ENCODE measurements around the gene SPTLC3. TPM values are rescaled to one million over a fixed set of nuclear protein-coding genes. Genes with fewer than 3 reads are reported as not detected.
A peak's percentile ranks its signal among the peaks of the same experiment; 100 is the strongest.

The SPTLC3 gene
- polyA plus RNA-seq, 1 donor, result 2.0 TPM

DNA sequence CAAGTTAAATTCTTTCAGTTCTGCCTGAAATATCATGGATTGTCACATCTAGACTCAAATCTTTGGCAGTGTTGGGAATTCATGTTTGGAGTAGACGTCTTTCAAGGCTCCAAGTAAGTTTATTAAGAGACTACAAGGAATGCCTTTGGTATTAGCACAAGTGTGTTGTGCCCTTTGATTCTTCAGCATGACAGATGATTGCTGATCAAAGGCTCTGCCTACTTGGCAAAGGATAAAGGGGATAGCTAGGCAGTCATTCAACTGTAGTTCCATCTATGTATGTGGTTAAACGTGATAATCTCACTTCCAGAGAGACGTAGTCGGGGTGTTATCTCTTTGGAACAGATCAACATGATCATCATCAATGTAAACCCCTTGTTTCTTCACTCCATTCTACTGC lies 86.2 kb downstream of the SPTLC3 start:
- DNase-seq (ENCODE audit: low read depth), result no peak

DNA sequence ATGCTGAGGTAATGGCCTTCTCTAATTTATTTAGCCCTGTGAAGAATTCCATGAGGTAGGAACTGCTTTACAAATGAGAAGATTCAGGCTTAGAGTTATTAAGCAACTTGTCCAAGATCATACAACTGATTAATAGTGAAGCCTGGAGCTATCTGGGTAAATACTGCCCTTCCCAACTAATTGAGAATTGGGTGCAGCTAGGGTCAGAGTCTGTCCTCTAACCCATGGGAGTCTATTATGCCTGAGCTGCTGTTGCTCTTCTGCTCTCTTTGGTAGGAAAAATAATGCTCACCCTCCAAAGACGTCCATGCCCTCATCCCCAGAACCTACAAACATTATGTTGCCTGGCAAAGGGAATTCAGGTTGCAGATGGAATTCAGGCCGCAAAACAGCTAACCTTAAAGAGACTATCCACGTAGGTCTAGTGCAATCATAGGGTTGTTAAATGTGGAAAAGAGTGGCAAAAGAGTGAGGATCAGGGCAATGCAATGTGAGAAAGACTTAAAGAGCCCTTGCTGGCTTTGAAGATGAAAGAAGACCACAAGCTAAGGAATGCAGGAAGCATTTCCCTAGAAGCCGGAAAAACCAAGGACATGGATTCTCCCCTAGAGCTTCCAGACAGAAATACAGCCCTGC lies 90.1 kb downstream of the SPTLC3 start:
- no peak for DNase-seq (ENCODE audit: low read depth)

DNA sequence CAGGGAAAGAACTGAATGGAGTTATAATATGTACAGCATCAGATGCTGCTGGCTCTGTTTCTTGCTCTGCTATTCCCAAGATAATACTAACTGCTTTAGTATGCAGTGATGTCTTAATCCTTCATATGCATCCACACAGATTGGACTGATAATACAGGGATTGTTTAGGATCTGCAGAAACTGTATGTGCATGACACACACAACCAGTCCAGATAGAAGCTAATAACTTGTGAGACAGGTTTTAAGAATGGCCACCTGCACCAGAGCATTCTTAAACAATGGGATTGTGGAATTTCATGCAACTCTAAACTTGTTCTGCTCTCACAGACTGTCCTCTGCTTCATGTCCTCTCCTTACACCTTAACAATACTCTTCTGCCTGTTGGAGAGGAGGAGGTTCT lies 90.9 kb downstream of the SPTLC3 start:
- DNase-seq (ENCODE audit: low read depth), result no peak

DNA sequence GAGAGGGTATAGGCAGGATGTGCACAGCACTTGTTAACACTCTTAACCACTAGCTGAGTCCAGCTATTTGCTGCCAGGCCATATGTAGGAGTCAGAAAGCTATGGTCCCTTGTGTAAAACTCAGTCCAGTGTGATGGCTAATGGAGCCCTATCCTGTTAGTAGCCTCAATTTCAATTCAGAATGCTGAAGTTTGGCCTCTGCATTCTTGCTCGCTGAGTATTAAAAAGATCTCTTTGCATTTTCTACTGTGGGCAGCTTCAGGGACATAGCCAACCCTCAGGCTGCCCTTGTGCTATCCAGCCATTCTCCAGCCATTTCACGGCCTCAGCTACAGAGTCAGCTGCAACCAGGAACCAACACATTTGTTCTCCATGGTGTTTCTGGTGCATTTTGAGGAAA lies 92.5 kb downstream of the SPTLC3 start:
- DNase-seq (ENCODE audit: low read depth), result no peak

DNA sequence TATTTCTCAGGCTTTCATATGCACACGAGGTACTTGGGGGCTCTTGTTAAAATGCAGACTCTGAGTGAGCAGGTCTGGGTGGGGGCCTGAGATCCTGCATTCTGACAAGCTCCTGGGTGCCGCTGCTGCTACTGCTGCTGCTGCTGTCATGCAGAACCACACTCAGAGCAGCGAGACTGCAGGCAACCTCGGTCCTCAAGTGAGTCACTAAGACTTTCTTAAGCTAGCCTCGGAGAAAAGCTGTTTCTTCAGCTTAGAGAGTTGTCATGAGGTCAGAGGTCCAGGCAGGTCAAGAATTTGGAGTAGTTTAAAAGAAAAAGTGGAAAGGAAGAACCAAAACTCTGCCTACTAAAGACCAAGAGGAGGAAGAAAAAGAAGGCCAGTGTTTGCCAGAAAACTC lies 92.9 kb downstream of the SPTLC3 start:
- DNase-seq (ENCODE audit: low read depth), result no peak

DNA sequence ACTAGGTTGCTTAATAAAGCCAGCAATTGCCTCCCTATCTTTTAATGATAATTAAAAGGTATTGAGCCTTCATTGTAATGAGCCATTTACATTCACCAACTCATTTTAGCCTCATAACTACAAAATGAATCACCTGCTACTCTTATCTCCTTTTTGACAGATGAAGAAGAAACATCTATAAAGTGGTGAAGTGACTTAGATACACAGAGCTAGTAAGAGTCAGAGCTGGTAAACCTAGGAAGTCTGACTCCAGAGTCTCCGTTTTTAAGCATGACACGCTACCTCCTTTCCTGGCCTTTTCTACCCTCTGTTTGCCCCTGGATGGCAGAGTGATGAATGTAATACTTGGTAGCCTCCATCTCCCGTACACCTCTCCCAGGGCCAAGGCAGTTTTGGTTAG lies 93.5 kb downstream of the SPTLC3 start:
- DNase-seq (ENCODE audit: low read depth), result no peak

DNA sequence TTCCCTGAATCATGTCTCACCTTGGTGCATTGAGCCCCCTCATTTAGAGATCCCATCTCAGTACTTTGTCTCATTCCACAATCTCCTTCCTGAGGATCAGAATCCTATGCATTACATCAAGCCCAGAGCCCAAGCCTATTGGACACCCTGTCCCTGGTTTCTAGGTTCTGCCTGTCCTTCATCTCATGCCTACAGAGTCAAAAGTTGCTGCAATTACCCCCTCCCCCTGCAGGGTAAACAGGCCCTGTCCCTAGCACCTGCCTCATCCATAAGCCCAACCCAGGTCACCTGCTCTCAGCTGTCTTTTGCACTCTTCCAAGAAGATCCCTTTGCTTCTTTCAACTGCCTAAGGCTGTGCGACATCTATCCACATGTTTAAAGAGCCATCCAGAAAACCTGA lies 93.9 kb downstream of the SPTLC3 start:
- DNase-seq (ENCODE audit: low read depth), result no peak

DNA sequence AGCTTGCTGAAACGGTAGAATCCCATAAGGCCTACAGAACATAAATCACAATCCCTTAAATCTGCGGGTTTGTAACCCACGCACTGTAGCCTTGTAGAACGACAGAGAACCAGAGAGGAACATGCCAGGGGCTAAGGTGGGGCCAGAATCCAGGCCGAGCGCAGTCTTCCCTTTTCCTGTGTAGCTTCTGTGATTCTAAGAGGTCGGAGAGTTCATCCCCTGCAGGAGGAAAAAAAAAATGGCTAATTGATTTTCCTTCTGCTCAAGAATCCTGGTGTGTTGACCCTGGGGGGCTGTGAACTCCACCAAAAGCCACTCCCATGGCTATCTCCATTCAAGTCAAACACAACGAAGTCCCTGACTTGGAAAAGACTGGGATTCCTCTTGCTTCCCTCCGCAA lies 96.3 kb downstream of the SPTLC3 start:
- DNase-seq (ENCODE audit: low read depth), result no peak

DNA sequence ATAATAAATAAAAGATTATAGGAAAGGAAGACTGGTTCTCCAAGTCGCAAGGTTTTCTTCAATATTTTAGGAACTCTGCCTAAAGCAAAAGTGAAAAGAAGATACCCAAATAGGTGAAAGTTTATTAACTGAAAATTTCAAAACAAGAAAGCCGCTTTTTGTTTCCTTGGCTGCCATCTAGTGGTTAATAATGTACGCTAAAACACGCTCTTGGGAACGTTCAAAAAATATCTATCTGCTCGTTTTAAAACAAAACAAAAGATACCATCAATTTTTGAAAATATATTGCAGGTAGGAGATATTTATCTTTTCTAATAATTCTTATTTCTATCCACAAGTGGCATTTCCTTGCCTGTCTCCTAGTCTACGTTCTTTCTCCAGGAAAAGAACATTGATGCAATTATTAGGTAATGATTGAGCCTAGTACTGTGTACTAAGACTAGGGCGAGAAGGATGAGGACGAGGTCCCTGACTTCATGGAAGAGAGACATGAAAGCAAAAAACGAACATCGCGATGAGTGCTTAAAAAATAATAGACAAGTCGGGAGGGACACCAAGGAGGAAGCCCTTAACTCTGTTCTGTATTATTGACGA lies 97.2 kb downstream of the SPTLC3 start:
- no peak for DNase-seq (ENCODE audit: low read depth)

DNA sequence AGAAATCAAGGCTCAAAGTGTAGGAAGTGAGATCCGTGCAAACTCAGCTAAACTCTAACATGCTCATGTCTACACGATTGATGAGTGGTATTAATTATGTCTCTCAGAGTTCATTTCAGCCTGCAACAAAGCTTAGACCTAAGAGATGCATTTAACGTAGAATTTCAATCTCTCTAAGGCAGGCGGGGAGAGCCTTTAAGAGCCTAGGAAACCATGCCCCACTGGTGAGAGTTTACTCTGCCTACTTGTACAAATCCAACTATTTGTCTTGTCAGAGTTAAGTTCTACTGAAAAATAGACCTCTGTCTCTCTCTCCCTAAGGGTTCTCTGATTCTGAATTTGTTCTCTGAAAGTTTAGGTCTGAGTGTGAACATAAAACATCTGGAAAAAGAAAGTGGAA lies 100.9 kb downstream of the SPTLC3 start:
- no peak for DNase-seq (ENCODE audit: low read depth)

DNA sequence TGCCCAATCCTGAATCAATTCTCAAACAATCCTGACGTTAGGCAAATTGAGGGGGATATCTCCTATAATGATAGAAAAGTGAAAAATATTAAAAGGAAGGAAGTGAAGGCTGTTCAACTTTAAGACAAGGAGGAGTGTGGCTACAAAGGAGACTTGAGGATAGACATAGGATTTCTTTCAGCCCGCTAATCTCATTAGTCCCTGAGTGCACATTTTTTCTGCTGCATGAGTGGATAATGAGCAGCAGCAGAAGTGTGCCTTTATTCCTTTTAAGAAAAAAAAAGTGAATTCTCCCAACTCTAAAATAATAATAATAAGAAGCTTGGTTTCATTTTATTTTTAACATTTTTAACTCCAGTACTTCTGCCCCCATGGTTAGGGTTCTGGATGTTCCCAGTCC lies 102.0 kb downstream of the SPTLC3 start:
- DNase-seq (ENCODE audit: low read depth), result no peak

DNA sequence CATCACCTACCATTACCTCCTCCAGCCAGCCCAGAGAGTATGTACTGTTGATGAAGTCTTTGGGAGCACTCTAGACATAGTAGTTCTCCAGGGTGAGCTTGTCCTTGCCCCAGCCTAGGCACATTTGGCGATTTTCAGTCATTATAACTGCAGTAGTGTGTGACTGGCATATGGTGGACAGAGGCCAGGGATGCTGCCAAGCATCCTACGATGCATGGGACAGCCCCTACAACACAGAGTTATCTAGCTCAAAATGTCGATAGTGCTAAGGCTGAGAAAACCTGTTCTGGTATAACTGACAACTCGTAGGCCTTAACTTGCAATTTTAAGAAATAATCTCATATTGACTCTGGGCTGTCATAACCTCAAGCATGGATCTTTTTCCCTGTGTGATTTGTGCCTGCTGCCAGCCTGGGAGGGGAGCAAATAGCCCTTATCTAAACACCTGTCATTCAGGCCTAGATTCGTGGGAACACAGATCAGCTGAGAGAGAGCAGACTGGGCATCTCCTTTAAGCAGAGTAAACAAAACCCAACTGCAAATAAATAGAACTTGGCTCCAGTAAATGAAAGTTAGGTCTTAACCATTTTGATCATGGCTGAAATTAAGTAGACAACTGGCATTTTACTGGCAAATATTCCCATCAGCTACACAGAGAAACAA lies 102.6 kb downstream of the SPTLC3 start:
- no peak for DNase-seq (ENCODE audit: low read depth)

DNA sequence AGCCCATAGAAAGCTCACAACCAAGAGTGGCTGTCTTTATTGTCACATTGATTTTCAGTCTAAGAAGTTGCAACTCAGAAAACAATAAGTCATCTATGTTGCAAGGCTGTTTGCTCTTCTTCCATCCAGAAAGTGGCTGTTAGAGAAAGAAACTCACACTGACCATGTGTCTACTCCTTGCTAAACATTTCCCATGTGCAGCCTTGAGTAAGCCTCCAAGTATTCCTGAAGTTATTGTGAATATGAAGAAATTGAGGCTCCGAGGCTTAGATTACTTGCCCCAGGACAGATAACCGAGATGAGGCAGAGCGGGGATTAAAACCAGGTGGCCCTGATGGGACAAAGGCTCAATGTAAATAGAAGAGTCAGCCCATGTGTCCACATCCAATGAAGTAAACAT lies 105.0 kb downstream of the SPTLC3 start:
- DNase-seq (ENCODE audit: low read depth), result no peak

DNA sequence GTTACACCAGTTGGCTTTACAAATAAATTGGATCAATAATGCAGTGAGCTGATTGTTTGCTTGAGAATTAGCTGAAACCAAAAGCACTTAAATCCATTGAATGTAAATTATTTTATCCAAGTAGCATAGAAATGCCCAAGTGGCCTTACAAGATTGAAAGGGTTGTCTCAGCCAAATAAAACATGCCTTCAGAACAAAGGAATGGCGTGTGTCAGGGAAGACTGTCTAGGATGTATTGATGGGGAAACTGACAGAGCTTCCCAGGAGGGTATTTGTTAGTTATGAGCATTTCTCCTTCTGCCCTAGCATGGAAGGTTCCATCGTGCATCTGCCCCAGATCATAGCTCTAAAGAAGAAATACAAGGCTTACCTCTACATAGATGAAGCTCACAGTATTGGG lies 108.4 kb downstream of the SPTLC3 start:
- no peak for DNase-seq (ENCODE audit: low read depth)

DNA sequence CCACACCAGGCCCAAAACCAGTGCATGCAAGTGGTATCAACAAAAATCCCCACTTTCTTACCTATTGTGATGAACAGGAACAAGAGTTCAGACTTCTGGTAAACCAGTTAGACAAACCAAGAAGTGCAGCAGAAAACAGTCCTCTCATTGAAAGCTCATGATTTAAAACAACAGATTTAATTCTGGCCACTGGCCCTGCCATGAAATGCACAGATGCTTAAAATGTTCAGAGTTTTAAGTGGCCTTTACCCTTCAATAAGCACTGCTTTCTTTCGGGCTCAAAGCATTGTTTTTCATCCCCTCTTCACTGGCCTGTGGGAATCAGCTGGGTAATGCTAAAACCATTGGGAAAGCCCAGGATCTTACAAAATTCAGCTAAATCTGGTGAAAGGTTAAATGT lies 109.9 kb downstream of the SPTLC3 start:
- no peak for DNase-seq (ENCODE audit: low read depth)

DNA sequence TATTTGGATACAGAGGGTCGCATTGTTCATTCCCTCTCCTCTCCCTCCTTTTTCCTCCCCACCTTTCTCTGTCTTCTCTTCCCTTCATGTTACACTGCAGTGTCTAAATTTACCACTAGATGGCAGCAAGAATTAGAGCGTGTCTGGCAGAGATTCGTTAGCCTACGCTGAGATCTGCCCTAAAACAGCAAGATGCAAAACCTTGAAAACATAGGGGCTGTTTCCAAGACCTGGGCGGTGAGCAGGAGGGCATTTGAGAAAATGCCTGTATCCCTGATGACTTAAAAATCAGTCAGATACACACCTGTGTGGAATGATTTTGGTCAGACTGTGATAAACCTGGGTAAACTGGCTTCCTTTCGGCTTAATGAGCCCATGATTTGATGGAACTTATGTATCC lies 110.8 kb downstream of the SPTLC3 start:
- peak; percentile 48 for DNase-seq (ENCODE audit: low read depth)

DNA sequence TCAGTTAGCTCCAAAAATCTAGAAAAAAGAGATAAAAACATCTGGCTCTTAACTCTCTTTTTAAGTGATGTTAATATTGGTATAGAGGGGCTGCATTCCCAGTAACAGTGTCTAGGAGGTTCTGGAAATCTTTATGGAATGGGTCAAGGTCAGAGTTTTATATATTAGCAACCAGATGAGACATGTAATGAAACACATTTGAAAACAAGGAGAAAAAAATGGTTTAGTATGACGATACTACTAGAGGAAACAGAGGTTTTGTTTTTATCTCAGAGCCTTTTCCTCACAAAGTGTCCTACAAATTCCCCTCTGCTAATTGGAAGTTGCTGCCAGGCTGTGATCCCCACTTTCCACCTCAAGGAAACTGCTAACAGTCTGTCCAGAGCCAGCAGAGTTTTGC lies 111.7 kb downstream of the SPTLC3 start:
- DNase-seq (ENCODE audit: low read depth), result no peak

DNA sequence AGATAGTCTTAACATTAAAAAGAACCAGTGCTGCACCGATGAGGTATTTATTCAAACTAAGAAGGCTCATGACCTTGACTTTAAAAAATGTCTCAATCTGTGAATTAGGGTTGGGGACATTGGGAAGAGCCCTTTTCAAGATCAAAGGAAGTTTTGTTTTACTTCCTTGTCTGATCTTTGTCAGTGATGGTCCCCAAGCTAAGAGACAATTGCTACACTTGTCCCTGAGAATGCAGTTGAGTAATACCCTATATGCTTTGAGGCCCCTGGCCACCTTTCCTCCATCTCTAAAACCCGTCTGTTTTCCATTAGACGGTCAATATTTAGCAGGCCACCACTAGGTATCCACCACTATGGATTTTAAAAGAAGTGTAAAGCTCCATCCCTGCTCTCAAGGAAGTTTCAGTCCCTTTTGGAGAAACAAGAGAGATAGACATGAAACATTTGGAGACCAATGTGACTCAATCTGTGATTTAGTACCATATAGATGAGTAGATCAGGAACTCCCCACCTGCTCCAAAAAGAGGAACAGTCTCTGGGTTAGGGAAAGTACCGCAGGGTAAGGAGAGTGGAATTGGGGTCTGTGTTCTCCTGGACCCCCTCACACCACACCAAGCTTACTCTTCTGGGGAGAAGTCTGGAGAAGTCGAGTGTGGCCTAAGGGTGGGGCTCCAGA lies 113.2 kb downstream of the SPTLC3 start:
- DNase-seq (ENCODE audit: low read depth), result no peak

DNA sequence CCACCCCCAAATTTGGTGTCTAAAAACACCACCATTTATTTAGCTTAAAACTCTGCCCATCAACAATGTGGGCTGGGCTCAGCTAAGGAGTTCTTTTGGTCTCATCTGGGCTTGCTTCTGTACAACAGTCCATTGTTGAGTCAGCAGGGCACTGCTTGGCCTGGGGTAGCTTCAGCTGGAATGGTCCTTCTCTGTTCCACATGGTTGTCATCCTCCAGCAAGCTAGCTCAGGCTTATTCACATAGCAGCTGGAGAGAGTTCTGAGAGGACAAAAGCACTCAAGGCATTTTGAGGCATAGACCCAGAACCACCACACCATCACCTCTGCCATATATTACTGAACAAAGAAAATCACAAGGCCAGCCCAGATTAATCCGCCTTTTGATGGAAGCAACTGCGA lies 116.7 kb downstream of the SPTLC3 start:
- DNase-seq (ENCODE audit: low read depth), result no peak

DNA sequence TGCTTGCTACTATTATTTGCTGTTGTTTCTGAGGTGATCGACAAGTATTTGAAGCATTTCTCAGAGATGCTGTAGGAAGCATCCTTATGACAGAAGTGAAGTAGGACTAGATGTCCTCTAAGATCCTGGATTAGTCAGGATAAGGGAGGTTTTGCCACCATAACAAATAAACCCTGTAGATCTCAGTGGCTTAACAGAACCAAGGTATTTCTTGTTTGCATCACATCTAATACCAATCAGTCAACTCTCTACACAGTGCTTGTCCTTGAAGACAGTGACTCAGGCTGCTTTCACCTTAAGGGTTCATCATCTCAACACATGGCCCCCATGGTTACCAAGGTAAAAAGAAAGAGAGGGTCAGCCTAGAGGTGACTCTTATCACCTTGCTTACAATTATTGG lies 119.4 kb downstream of the SPTLC3 start:
- no peak for DNase-seq (ENCODE audit: low read depth)

DNA sequence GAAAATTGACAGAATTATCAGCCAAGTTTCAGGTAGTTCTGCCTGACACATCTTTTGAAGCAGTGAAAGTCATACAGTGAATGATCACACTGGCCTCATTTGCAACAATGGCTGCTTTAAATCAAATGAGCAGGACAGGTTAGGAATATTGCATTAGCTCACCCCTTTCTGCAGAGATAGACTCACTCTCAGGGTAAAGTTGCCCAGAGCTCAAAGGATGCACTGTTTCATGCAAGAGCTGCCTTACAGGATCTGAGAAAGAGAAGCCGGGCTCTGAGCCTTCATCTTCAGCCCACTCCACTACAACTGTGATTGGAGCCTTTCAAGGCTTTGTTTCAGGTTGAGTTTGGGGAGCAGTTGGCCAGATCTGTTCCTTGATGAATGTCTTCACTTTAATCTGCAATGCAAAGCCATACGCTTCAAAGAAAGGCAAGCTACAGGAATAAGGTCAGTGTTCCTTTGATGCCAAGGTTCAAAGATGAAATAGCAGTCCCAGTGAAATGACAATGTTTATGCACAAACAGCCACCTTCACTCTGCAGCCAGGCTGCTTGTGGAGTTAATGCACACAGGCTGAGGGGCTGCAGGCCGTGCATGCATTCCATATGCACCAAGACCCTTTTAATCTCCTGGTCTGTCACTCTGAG lies 121.4 kb downstream of the SPTLC3 start:
- DNase-seq (ENCODE audit: low read depth), result no peak

DNA sequence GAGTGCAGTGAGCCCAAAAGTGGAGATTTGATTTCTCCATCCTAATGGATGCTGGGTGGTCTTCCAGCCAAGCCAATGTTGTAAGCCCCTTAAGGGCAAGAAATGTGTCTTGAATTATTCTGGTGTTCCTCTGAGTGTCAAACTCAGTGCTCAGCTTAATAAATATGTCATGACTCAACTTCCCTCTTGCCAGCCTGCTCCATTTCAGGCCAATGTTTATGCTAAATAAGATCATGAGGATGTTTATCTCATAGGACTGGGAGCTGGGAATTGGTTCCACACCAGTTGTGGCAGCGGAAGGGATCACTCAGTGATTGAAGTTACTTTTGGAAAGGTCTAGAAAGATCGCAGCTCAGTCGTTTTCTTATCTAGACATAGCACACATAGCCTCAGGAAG lies 121.9 kb downstream of the SPTLC3 start:
- no peak for DNase-seq (ENCODE audit: low read depth)

DNA sequence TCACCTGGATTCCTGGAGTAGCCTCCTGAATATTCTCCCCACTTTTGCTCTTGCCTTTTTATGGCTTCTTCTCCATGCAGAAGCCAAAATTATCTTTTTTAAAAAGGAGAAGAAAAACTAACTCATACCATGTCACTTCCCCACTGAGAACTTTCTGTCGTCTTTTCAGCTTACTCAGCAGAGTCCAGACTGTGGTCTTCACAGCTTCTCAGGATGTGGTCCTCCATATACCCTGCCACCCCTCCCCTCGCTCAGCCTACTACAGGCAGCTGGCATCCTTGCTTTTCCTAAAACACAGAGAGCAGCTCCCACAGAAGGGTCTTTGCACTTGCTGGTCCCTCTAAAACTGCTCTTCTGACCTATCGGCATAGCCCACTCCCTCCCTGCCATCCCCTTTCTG lies 122.9 kb downstream of the SPTLC3 start:
- no peak for DNase-seq (ENCODE audit: low read depth)

All from forelimb muscle (tissue), 1 donor.